CD1c-positive myeloid dendritic cell (primary cell): Measurements from ENCODE around the gene MTMR3.
"Not testable (repeated sequence)": the region's sequence is repeated elsewhere in the genome, so short reads cannot be mapped to it uniquely, and the experiment has no call there.

Experiments used
- DNase-seq: peaks from one replicate; pipeline ENCODE4 v3.0.0-alpha.2; 2016; ENCODE audit errors: extremely low spot score

The MTMR3 gene

DNA sequence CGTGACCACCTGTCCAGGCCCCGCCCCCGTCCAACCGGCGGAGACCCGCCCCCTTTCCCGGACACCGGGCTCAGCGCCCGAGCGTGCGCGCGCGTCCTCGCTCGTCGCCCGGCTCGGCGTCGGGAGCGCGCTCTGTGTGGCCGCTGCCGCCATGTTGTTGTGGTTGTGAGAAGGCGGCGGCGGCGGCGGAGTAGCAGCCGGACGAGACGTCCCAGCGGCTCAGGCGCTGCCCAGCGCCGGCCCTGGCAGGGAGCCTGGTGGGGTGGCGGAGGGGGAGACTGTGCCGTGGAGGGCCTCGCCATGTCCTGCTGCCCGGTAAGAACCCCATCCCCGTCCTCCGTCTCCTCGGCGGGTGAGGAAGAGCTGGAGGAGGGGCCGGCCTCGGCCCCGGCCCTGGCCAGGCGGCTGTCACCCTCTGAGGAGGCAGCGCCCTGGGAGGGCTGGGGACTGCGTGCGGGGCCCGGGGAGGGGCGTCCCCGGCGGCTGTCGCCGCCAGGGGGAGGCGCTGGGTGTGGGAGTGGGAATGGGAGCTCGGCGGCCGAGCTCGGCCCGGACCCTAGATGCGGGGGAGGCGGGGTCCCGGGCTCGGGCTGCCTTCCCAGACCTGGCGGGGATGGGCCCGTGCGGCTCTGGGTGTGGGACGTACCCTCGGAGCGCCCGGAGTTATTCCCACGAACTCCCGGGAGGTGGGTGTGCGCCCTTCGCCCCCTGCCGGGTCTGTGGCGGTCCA, at the start of gene MTMR3:
TSS of gene MTMR3 (plus strand) at position 130 of the 730 bp plus-strand sequence. CDS start 87,886 bp downstream, outside the sequence.
- peak; percentile 95 for DNase-seq

DNA sequence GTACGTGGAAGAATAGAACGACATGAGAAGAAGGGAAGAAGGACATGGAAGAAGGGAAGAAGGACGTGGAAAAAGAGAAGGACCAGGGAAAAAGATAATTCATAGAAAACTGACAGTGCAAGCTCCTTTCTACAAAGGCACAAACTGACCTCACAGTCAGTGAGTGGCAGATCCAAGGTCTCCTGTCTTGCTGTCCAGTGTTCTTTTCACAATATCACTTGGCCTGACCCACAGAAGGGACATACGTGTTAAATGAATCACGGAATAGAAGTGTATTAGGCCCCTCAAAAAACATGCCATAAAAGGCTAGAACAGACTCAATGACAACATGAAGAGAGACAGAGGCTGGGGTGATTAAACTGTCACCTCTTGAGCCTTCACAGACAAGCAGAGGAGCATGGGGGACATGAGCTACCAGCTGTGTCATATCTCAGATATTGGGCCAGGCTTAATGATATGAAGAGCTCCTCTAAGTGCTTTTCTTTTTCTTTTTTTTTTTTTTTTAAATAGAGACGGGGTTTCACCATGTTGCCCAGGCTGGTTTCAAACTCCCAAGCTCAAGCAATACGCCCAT, 49.5 kb upstream of the MTMR3 start:
- DNase-seq: no peak

DNA sequence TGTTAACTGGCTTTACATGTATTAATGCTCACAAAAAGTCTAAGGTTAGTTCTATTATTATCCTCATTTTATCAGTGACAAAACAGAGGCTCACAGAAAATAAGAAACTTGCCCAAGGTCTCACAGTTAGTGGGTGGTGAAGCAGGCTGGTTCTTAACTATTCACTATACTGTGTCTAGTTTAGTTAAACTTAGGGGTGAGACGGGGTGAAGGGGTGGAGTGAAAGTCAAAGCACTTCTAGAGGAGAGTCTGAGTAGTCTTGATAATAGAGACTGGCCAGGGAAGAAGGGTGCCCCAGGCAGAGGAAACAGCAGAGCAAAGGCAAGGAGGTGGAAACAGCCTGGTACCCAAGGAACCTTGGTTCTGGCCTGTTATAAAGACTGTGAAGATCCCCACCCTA, 48.9 kb upstream of the MTMR3 start:
- no peak for DNase-seq

DNA sequence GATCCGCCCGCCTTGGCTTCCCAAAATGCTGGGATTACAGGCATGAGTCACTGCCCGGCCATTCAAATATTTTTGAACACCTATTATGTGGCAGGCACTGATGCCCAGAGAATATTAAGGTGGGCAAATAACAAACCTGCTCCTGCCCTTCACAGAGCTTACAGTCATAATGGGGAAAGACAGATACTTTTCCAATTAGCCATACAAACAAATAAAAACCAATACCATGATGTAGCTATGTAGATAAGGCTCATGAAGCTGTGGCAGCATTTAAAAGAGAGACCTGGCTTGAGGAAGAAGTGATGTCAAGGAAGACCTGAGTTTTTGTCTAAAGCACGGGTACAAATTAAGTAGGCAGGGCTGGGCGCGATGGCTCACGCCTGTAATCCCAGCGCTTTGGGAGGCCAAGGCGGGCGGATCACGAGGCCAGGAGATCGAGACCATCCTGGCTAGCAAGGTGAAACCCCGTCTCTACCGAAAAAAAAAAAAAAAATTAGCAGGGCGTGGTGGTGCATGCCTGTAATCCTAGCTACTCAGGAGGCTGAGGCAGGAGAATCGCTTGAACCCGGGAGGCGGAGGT, 46.1 kb upstream of the MTMR3 start:
- DNase-seq: not testable (repeated sequence)

DNA sequence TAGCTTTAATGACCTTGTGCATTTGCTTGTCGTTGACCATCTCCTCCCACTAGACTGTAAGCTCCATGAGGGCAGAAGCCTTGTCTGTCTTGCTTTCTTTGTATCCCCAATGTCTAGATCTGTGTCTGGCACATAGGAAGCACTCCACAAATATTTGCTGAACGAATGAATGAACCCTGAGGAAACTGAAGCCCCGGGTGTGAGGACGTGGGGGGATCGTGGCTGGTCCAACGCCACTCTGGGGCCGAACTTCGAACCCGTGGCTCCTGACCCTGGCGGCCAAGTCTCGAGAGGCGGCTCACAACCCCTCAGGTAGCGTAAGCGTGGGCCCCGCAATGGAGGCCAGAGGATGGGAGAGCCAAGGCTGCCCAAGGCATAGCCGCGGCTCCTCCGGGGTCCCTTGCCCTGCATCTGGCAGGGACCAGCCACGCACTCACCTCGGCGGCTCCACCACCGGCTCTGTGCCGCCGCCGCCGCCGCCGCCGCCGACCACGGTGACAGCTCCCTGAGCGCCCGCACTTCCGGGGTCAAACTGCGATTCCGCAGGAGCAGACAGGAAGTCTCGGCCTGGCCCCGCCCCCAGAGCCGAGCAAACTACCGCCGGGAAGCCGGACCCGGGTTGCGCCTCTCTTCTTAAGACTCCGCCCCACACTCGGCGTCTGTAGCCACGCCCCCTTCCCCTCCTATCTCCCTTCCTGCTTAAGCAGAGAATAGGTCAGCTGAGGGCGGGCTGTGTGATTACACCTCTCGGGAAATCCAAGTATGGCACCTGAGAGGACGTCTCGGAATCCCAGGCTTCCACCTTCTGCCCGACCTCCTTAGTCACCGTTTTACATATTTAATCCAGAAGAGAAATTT, 45.0 kb upstream of the MTMR3 start, which contains the start of gene ASCC2:
TSS of gene ASCC2 (minus strand) at position 534 of the 858 bp plus-strand sequence. CDS start 5,949 bp downstream, outside the sequence.
- DNase-seq: peak; percentile 99

DNA sequence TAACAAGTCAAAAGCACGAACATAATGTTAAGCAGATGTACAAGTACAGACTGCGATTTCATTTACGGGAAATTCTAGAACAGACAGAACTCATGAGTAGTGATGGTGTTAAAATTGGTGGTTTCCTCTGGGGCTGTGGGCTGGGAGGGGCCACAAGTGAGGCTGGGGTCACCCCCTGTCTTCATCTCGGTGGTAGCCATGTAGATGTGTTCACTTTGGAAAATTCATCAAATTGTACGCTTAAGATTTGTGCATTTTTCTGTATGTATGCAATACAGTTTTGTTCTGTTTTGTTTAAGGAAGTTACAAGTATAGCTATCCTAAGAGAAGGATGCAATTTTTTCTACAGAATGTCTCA, 44.4 kb upstream of the MTMR3 start:
- no peak for DNase-seq

DNA sequence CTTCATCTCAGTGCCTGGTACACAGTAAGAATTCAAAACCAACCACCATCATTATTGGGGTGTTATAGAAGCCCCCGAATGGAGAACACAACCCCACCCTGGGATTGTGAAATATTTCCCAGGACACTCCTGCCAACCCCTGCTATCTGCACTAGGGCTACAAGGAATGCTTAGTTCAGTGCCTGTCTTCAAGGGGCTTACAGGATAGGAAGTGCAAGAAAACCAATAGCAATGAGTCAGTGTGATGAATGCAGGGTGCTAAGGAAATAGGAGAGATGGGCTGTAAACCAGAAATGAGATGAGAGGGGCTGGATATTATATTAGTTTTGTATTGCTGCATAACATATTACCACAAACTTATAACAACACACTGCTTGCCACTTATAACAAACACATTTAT, 43.9 kb upstream of the MTMR3 start:
- no peak for DNase-seq

DNA sequence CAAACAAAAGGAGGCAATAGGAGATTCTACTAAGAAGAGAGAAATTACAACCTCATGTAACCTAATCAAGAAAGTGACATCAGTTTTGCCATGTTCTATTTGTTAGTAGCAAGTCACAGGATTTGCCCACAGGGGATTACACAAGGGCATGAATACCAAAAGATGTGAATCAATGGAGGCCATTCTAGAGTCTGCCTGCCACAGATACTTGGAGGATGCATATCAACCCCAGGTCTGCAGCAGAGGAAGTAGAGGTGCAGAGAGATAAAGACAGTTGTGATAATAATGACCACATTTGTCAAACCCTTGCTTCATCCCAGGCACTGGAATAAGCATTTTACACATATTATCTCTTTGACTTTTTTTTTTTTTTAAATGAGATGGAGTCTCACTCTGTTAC, 42.5 kb upstream of the MTMR3 start:
- no peak for DNase-seq

DNA sequence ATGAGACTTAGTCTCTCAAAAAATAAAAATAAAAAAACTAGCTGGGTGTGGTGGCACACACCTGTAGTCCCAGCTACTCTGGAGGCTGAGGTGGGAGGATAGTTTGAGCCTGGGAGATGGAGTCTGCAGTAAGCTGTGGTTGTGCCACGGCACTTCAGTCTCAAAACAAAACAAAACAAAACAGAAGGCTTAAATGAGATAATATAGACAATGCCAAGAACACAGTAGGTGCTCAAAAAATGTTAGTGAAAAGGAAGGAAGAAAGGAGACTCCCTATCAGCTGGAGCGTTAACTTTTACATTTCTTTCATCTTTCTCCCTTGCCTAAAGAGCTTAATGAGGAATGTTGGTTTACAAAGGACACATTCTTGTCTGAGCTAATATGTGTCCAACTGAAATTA, 40.8 kb upstream of the MTMR3 start:
- no peak for DNase-seq

DNA sequence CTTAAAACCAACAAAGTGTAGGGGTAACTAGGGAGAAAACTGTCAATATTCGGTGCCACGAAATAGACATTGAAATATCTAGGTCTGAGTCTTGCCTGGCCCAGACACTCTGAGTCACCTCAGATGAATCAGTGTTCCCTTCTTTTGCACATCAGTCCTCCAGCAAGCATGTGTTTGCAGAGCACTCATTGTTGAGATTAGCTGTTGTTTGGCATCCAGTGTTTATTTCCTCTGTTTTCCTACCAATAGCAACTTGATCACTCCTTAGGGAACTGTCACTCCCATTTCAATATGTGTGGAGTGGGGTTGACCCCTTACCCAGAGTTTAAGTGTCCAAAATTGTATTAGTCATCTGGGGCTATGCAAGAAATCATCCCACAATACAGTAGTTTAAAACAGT, 40.2 kb upstream of the MTMR3 start:
- peak; percentile 16 for DNase-seq

DNA sequence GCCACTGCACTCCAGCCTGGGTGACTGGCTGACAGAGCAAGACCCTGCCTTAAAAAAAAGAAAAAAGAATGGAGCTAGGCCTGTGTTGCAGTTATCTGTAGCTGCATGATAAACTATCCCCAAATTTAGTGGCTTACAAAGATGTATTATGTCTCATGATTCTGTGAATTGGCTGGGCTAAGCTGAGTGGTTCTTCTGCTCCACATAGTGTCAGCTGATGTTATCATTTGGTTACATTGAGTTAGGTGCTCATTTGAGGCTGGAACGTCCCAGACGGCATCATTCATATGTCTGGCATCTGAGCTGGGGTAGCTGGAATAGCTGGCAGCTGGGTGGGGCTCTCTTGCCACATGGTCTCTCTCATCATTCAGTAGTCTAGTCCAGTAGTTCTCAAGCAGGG, 36.7 kb upstream of the MTMR3 start:
- DNase-seq: no peak

DNA sequence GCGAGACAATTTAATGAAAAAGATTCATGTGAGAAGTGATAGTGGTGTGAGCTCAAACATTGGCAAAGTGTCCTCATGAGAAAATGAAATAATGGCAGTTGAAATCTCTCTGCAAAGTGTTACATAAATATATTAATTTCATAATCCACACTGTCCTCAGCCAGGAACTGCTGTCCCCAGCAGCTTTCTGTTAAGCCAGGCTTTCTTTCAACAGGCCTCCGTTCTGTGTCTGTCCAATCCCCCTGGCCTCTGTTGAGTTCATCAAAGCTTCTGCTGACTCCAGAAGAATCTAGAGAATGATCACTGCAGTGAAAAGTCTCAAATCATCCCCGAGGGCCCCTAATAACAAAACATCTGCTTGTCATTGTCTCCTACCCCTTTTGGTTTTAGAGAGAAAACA, 34.9 kb upstream of the MTMR3 start:
- no peak for DNase-seq

DNA sequence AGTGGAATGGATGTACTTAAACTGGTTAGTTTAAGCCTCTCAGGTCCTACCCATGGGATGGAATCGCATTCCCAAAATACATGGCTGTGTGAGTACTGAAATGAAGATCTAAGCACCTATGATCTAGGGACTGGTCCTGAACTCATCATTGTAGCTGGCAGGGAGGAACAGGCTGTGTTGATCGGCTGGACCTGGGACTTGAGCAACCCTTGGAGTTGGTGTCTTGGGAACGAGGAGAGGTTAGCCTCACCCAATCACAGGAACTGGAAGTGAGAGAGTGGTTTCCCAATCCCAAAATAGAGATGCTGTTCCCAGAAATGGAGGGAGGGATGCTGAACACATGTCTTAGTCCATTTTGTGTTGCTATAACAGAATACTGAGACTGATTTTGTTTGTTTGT, 28.5 kb upstream of the MTMR3 start:
- no peak for DNase-seq

DNA sequence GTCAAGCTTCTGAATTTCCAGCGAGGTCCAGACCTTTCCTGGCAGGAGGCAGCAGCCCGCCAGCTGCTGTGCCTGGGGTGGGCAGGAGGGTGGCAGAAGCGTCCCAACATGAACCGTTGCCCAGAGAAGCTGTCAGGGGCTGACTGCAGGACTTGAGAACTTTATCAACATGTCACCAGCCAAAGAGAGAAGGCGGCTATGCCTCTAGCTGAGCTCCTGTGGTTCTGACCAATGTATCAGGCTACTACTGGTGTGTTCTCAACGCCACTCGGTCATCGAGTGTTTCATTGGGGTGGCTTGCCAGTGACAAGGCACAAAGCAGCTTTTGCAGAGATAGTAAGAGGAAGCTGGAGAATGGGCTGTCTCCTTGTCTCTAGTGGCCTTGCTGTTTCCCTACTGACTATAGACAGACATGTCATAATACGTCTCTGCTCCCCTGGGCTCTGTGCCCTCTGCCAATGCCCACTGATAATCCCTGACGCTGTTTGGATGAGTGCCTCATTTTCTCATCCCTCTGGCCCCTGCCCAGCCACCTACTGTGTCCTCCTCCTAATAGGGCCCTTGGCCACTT, 27.3 kb upstream of the MTMR3 start:
- DNase-seq: peak; percentile 36

DNA sequence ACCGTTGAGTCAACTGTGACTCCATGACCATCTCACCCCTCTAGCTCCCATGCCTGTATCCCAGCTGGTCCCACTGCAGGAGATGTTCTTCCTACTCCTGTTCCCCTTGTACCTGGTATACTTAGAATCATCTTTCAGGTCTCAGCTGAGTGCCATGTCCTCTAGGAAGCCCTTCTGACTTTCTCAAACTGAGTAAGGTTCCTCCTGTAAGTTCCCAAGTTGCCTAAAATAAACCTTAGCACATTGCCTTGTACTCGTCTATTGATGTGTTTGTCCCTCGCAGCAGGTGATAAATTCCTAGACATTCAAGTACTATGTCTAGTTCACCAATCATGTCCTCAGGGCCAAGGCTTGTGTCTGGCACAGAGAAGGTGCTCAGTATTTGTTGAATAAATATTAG, 26.5 kb upstream of the MTMR3 start:
- DNase-seq: no peak

DNA sequence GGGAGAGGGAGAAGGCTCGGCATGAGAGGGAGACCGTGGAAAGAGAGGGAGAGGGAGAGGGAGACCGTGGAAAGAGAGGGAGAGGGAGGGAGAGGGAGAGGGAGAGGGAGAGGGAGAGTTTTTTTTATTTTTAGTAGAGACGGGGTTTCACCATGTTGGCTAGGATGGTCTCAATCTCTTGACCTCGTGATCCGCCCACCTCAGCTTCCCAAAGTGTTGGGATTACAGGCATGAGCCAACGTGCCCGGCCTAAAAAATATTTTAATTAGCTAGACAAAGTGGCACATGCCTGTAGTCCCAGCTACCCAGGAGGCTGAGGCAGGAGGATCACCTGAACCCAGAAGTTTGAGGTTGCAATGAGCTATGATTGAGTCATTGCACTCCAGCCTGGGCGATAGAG, 23.9 kb upstream of the MTMR3 start:
- not testable (repeated sequence) for DNase-seq

DNA sequence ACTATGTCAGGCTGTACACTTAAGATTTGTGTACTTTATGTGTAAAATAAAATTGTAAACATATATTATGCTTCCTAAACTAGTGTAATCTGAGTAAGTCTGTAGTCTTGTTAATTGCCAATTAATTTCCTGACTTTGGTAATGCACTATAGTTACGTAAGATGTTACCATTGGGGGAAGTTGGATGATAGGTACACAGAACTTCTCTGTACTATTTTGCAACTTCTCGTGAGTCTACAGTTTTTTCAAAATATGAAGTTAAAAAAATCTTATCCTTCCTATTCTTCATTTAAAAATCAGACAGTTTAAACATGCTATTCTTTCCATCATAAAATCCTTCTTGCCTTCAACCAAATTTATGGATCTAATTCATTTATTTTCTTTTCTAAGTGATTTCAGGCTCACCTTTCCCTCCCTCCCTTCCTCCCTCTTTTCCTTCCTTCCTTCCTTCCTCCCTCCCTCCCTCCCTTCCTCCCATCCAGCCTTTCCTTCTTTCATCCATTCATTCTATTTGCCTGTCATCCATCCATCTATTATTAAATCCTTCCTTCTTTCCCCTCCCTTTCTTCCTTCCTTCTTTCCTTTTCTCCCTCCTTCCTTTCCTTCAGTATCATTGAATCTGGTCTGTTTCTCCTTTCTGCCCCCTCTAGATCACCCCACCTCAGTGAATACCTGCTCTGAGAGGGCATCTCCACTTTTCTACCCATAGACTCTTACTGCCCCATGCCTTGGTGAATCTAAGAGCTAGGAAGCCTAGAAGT, 22.8 kb upstream of the MTMR3 start:
- DNase-seq: peak; percentile 49

DNA sequence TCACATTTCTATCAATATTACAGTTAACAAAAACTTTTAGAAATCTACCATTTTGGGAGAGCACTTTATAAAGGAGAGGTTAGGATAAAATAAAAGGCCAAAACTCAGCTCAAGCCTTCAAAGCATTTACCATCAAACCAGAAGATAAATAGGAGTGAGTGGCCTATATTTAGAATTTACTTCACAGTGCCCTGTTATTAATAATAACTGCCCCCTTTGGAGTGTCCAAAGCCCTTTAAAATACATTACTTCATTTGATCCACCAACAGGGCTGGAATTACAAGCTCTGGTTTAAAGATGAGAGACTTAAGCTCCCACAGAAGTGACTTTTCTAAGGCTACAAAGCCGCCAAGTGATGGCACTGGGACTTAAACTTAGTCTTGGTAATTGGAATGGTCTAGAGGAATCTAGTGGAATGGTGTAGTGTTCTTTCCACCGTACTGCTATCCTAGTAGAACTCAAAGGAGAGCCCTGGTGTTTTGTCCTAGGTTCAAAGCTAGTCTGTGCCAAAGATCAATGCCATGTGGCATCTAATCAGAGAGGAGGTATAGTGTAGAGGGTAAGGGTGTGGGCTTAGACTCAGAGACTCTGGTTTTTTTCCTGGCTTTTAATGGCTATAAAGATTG, 21.2 kb upstream of the MTMR3 start:
- DNase-seq: no peak

DNA sequence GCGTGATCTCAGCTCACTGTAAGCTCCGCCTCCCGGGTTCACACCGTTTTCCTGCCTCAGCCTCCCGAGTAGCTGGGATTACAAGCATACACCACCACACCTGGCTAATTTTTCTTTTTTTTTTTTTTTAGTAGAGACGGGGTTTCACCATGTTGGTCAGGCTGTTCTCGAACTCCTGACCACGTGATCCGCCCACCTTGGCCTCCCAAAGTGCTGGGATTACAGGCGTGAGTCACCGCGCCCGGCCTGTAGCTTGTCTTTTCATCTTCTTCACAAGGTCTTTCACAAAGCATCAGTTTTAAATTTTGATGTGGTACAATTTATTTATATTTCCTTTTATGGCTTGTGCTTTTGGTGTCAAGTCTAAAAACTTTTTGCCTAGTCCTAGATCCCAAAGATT, 17.4 kb upstream of the MTMR3 start:
- not testable (repeated sequence) for DNase-seq

DNA sequence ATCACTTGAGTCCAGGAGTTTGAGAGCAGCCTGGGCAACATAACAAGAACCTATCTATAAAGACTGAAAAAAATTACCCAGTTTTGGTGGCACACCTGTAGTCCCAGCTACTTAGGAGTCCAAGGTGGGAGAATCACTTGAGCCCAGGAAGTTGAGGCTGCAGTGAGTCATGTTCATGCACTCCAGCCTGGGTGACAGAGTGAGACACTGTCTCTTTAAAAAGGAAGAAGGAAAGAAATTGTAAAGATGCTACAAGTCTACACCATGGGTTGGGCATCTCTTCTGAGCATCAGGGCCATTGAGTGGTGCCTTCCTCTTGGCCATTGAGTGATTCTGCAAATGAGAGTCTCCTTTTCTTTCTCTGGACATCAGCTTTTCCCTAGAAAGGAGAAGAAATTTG, 15.7 kb upstream of the MTMR3 start:
- DNase-seq: no peak

DNA sequence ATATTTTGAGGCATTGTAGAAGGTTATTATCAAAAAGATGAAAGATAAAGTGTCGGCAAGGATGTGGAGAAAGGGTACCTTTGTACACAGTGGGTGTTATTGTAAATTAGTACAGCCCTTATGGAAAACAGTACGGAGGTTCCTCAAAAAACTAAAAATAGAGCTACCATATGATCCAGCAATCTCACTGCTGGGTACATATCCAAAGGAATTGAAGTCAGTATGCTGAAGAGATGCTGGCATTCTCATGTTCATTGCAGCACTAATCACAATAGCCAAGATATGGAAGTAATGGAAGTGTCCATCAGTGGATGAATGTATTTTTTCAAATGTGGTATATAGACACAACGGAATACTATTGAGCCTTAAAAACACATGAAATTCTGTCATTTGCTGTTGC, 15.1 kb upstream of the MTMR3 start:
- no peak for DNase-seq
